ENCODE measurements around the gene CDHR1. TPM values are rescaled to one million over a fixed set of nuclear protein-coding genes. Genes with fewer than 3 reads are reported as not detected.

Gene CDHR1
- polyA plus RNA-seq, 1 experiment, result not detected

DNA sequence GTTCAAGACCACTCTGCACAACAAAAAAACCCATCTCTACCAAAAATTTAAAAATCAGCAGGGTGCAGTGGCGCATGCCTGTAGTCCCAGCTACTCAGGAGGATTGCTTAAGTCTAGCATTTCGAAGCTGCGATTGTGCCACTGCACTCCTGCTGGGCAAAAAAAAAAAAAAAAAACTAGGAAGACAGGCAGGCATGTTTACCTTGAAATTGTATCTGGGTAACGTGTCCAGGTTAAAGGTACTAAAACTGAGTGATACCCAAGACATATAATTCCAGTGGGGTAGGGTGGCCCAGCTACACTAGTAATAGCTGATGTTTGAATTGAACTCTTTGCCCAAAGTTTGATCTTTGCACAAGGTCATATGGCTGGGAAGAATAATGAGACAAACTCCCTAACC lies 38.8 kb upstream of the CDHR1 start:
- no peak for DNase-seq (ENCODE audit: low read depth, low spot score)
- ChIA-PET CTCF (interaction anchor here (0.8 to 1.0 kb wide), 2 partner anchors 15 to 382 kb away, joined by 4 to 5 read pairs; no protein-coding TSS in a partner anchor), POLR2A (no interaction called here)
- Histone ChIP-seq H3K9me3 (ENCODE audit: control insufficient read depth, insufficient read depth, low read length) (no peaks in the 10 kb centered on the region), H3K4me3 (ENCODE audit: low read depth, low read length) (no peak overlapping the region), H3K27me3 (ENCODE audit: control insufficient read depth, insufficient read depth, low read length) (no peaks in the 10 kb centered on the region), H3K27ac (ENCODE audit: low read depth, low read length) (no peak overlapping the region)
- TF ChIP-seq, protein P1, sequence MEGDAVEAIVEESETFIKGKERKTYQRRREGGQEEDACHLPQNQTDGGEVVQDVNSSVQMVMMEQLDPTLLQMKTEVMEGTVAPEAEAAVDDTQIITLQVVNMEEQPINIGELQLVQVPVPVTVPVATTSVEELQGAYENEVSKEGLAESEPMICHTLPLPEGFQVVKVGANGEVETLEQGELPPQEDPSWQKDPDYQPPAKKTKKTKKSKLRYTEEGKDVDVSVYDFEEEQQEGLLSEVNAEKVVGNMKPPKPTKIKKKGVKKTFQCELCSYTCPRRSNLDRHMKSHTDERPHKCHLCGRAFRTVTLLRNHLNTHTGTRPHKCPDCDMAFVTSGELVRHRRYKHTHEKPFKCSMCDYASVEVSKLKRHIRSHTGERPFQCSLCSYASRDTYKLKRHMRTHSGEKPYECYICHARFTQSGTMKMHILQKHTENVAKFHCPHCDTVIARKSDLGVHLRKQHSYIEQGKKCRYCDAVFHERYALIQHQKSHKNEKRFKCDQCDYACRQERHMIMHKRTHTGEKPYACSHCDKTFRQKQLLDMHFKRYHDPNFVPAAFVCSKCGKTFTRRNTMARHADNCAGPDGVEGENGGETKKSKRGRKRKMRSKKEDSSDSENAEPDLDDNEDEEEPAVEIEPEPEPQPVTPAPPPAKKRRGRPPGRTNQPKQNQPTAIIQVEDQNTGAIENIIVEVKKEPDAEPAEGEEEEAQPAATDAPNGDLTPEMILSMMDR (IDR thresholded peaks at IDR 0.05; ENCODE audit: low read depth, low read length), result no peak

DNA sequence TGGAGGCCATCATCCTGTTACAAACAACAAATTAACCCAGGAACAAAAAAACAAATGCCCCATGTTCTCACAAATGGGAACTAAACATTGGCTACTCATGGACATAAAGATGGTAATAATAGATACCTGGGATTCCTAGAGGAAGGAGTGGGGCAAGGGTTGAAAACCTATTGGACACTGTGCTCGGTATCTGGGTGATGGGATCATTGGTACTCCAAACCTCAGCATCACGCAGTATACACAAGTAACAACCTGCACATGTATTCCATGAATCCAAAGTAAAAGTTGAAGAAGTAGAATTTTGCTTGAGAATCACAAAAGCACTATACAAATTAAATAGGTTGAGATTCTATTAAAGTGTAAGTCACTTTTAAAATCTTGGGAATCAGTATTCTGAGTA lies 38.3 kb upstream of the CDHR1 start:
- POLR2A ChIA-PET, result no interaction called here
- Histone ChIP-seq H3K27me3 (ENCODE audit: control insufficient read depth, insufficient read depth, low read length) (no peaks in the 10 kb centered on the region), H3K4me3 (ENCODE audit: low read depth, low read length) (no peak overlapping the region), H3K9me3 (ENCODE audit: control insufficient read depth, insufficient read depth, low read length) (no peaks in the 10 kb centered on the region), H3K27ac (ENCODE audit: low read depth, low read length) (no peak overlapping the region)
- DNase-seq (ENCODE audit: low read depth, low spot score), result no peak
- CTCF ChIA-PET, result interaction anchor here (0.8 to 2.0 kb wide), 3 partner anchors 8 to 381 kb away, joined by 3 to 9 read pairs (median 5); no protein-coding TSS in a partner anchor
- TF ChIP-seq, protein P1 (IDR thresholded peaks at IDR 0.05; ENCODE audit: low read depth, low read length), result no peak

DNA sequence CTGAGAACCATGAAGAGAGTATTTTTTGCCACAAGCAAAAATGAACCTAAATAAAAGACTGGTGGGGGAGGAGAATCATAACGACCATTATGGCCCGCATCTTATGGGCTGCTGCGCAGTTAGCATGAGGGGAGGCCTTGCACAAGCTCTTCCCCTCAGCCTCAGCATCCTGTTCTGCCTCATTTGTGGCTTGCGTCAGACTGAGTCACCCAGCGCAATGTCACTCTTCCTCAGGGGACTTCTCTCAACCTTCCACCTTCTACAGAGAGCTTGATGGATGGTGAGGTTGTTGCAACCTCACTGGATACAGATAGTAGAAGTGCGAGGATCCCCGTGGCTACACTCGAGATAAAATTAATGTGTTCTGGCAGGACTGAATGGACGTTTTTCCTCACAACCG lies 37.6 kb upstream of the CDHR1 start:
- ChIA-PET POLR2A (no interaction called here), CTCF (interaction anchor here (2.0 kb wide), 1 partner anchor 9 kb away, joined by 9 read pairs; no protein-coding TSS in a partner anchor)
- Histone ChIP-seq H3K27ac (ENCODE audit: low read depth, low read length) (no peak overlapping the region), H3K27me3 (ENCODE audit: control insufficient read depth, insufficient read depth, low read length) (no peaks in the 10 kb centered on the region), H3K9me3 (ENCODE audit: control insufficient read depth, insufficient read depth, low read length) (no peaks in the 10 kb centered on the region), H3K4me3 (ENCODE audit: low read depth, low read length) (no peak overlapping the region)
- TF ChIP-seq, protein P1 (IDR thresholded peaks at IDR 0.05; ENCODE audit: low read depth, low read length), result no peak
- DNase-seq (ENCODE audit: low read depth, low spot score), result no peak

DNA sequence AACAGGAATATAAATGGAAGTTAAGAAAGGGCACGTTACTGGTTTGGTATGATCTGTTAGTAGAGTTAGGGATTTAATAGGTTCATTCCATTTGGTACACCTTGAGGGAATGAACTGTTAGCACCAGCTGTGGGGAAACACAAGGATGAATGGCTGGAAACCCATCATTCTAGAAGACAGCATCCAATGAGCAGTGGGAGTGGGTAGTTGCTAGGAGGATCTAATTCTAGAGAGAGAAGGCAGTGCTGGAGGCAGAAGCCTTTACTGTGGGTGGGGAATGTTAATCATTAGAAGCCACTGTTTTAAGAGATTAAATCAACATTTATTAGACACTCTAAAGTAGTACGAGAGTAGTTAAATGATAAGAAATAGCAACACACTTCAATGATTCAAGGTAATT lies 36.3 kb upstream of the CDHR1 start:
- POLR2A ChIA-PET, result no interaction called here
- TF ChIP-seq, protein P1 (IDR thresholded peaks at IDR 0.05; ENCODE audit: low read depth, low read length), result no peak
- DNase-seq (ENCODE audit: low read depth, low spot score), result no peak
- H3K9me3 ChIP-seq (ENCODE audit: control insufficient read depth, insufficient read depth, low read length), result no peaks in the 10 kb centered on the region
- no peaks in the 10 kb centered on the region for H3K27me3 ChIP-seq (ENCODE audit: control insufficient read depth, insufficient read depth, low read length)
- H3K4me3 ChIP-seq (ENCODE audit: low read depth, low read length), result no peak overlapping the region
- CTCF ChIA-PET, result interaction anchor here (3.4 kb wide), 1 partner anchor 10 kb away, joined by 19 read pairs; no protein-coding TSS in a partner anchor
- no peak overlapping the region for H3K27ac ChIP-seq (ENCODE audit: low read depth, low read length)

DNA sequence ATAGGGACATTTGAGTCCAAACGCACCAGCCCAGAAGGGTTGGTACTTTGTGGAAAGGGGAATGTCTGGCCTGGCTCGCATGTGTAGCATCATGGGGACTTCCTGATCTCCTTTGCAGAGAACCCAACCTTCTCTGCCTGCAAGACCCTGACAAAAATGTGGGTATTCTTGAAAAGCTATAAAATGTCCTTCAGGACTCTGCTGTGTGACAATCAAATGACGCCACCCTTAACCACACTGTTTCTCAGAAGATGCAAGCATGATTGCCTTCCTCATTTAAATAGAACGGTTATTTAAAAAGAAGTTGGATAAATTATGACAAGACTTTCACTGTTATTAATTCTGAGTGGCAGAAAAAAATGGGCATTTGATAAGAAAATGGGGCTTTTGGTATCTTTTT lies 35.8 kb upstream of the CDHR1 start:
- H3K27me3 ChIP-seq (ENCODE audit: control insufficient read depth, insufficient read depth, low read length), result no peaks in the 10 kb centered on the region
- no peak overlapping the region for H3K27ac ChIP-seq (ENCODE audit: low read depth, low read length)
- H3K4me3 ChIP-seq (ENCODE audit: low read depth, low read length), result no peak overlapping the region
- TF ChIP-seq, protein P1 (IDR thresholded peaks at IDR 0.05; ENCODE audit: low read depth, low read length), result no peak
- ChIA-PET POLR2A (no interaction called here), CTCF (interaction anchor here (3.4 kb wide), 1 partner anchor 10 kb away, joined by 19 read pairs; no protein-coding TSS in a partner anchor)
- DNase-seq (ENCODE audit: low read depth, low spot score), result no peak
- no peaks in the 10 kb centered on the region for H3K9me3 ChIP-seq (ENCODE audit: control insufficient read depth, insufficient read depth, low read length)

Measured in AG04450 (cell line).